Adrenal gland (tissue), 5 donors: ENCODE results near the gene DACT1.

ENCODE experiments used
- CTCF ChIP-seq, 6 experiments: fragments of 450-650 bp in 4 of 6; fragments of 200-600 bp in 2 of 6; sonication (generic) in 1 of 6; IDR thresholded peaks; 1 replicate in 5 of 6; 2 replicates in 1 of 6; pipeline versions ENCODE4 v1.5.1 to v1.8.0; 2016 to 2021; ENCODE audit warnings: antibody characterized with exemption in 6 of 6, mild to moderate bottlenecking in 2 of 6, moderate library complexity in 1 of 6
- POLR2A ChIP-seq, 2 donors: fragments of 450-650 bp; IDR thresholded peaks; one replicate each; pipeline ENCODE4 v1.6.1; 2017; ENCODE audit warnings: antibody characterized with exemption in 2 of 2, mild to moderate bottlenecking in 2 of 2, moderate library complexity in 1 of 2
- donor health status: DM: no; HTN: no; CAD: no.

GRCh38 chr14:58598028-58598803 lies 39.5 kb upstream of the DACT1 start:
- no peak for TF ChIP-seq POLR2A (IDR thresholded peaks at IDR 0.05)
- no peak for TF ChIP-seq CTCF (IDR thresholded peaks at IDR 0.05)
